ENCODE data around the gene CNN2.

- TF ChIP-seq CTCF (IDR thresholded peaks at IDR 0.05) (no peak), EZH2 (IDR thresholded peaks at IDR 0.05; ENCODE audit: borderline replicate concordance, insufficient read depth, low read depth, low read length, poor library complexity, severe bottlenecking) (no peak)
These were observed 16.5 kb downstream of the CNN2 start for GRCh38 chr19:1042689-1043511.

All from B cell (primary cell).